ENCODE data around the gene HDGFL2.

The HDGFL2 gene

GRCh38 chr19:4431296-4431695 lies 40.8 kb upstream of the HDGFL2 start:
- ChIA-PET POLR2A (no interaction called here), CTCF (no interaction called here)
- TF ChIP-seq BCL11B (tag by site-specific recombination; IDR thresholded peaks at IDR 0.05; ENCODE audit: low read depth) = no peak
- TF ChIP-seq KLF8 (tag by site-specific recombination; IDR thresholded peaks at IDR 0.05) = no peak
- no peak for TF ChIP-seq ZNF280D (tag by site-specific recombination; IDR thresholded peaks at IDR 0.05)
- TF ChIP-seq, protein P1, sequence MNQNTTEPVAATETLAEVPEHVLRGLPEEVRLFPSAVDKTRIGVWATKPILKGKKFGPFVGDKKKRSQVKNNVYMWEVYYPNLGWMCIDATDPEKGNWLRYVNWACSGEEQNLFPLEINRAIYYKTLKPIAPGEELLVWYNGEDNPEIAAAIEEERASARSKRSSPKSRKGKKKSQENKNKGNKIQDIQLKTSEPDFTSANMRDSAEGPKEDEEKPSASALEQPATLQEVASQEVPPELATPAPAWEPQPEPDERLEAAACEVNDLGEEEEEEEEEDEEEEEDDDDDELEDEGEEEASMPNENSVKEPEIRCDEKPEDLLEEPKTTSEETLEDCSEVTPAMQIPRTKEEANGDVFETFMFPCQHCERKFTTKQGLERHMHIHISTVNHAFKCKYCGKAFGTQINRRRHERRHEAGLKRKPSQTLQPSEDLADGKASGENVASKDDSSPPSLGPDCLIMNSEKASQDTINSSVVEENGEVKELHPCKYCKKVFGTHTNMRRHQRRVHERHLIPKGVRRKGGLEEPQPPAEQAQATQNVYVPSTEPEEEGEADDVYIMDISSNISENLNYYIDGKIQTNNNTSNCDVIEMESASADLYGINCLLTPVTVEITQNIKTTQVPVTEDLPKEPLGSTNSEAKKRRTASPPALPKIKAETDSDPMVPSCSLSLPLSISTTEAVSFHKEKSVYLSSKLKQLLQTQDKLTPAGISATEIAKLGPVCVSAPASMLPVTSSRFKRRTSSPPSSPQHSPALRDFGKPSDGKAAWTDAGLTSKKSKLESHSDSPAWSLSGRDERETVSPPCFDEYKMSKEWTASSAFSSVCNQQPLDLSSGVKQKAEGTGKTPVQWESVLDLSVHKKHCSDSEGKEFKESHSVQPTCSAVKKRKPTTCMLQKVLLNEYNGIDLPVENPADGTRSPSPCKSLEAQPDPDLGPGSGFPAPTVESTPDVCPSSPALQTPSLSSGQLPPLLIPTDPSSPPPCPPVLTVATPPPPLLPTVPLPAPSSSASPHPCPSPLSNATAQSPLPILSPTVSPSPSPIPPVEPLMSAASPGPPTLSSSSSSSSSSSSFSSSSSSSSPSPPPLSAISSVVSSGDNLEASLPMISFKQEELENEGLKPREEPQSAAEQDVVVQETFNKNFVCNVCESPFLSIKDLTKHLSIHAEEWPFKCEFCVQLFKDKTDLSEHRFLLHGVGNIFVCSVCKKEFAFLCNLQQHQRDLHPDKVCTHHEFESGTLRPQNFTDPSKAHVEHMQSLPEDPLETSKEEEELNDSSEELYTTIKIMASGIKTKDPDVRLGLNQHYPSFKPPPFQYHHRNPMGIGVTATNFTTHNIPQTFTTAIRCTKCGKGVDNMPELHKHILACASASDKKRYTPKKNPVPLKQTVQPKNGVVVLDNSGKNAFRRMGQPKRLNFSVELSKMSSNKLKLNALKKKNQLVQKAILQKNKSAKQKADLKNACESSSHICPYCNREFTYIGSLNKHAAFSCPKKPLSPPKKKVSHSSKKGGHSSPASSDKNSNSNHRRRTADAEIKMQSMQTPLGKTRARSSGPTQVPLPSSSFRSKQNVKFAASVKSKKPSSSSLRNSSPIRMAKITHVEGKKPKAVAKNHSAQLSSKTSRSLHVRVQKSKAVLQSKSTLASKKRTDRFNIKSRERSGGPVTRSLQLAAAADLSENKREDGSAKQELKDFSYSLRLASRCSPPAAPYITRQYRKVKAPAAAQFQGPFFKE (tag by site-specific recombination; IDR thresholded peaks at IDR 0.05; ENCODE audit: borderline replicate concordance) = no peak
- no peak for TF ChIP-seq SP2 (tag by site-specific recombination; IDR thresholded peaks at IDR 0.05)
- TF ChIP-seq TRIM28 (IDR thresholded peaks at IDR 0.05; ENCODE audit: borderline replicate concordance, low read length) = no peak
- TF ChIP-seq ZNF837 (tag by site-specific recombination; IDR thresholded peaks at IDR 0.05) = no peak
- TF ChIP-seq ZNF830 (tag by site-specific recombination; IDR thresholded peaks at IDR 0.05; ENCODE audit: low read depth) = no peak
- TF ChIP-seq, protein P2, sequence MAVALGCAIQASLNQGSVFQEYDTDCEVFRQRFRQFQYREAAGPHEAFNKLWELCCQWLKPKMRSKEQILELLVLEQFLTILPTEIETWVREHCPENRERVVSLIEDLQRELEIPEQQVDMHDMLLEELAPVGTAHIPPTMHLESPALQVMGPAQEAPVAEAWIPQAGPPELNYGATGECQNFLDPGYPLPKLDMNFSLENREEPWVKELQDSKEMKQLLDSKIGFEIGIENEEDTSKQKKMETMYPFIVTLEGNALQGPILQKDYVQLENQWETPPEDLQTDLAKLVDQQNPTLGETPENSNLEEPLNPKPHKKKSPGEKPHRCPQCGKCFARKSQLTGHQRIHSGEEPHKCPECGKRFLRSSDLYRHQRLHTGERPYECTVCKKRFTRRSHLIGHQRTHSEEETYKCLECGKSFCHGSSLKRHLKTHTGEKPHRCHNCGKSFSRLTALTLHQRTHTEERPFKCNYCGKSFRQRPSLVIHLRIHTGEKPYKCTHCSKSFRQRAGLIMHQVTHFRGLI (tag by site-specific recombination; IDR thresholded peaks at IDR 0.05) = no peak
- no peak for TF ChIP-seq ZNF146 (tag by site-specific recombination; IDR thresholded peaks at IDR 0.05)
- TF ChIP-seq, protein P3, sequence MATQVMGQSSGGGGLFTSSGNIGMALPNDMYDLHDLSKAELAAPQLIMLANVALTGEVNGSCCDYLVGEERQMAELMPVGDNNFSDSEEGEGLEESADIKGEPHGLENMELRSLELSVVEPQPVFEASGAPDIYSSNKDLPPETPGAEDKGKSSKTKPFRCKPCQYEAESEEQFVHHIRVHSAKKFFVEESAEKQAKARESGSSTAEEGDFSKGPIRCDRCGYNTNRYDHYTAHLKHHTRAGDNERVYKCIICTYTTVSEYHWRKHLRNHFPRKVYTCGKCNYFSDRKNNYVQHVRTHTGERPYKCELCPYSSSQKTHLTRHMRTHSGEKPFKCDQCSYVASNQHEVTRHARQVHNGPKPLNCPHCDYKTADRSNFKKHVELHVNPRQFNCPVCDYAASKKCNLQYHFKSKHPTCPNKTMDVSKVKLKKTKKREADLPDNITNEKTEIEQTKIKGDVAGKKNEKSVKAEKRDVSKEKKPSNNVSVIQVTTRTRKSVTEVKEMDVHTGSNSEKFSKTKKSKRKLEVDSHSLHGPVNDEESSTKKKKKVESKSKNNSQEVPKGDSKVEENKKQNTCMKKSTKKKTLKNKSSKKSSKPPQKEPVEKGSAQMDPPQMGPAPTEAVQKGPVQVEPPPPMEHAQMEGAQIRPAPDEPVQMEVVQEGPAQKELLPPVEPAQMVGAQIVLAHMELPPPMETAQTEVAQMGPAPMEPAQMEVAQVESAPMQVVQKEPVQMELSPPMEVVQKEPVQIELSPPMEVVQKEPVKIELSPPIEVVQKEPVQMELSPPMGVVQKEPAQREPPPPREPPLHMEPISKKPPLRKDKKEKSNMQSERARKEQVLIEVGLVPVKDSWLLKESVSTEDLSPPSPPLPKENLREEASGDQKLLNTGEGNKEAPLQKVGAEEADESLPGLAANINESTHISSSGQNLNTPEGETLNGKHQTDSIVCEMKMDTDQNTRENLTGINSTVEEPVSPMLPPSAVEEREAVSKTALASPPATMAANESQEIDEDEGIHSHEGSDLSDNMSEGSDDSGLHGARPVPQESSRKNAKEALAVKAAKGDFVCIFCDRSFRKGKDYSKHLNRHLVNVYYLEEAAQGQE (tag by site-specific recombination; IDR thresholded peaks at IDR 0.05) = no peak
- TF ChIP-seq ZNF214 (tag by site-specific recombination; IDR thresholded peaks at IDR 0.05; ENCODE audit: borderline replicate concordance) = no peak
- no peak for TF ChIP-seq OSR2 (tag by site-specific recombination; IDR thresholded peaks at IDR 0.05)
- no peak for TF ChIP-seq SALL2 (tag by site-specific recombination; IDR thresholded peaks at IDR 0.05; ENCODE audit: borderline replicate concordance)
- no peak for TF ChIP-seq ZNF426 (tag by site-specific recombination; IDR thresholded peaks at IDR 0.05)
- no peak for TF ChIP-seq ZNF555 (tag by site-specific recombination; conservative IDR thresholded peaks at IDR 0.05)
- TF ChIP-seq ZNF560 (tag by site-specific recombination; IDR thresholded peaks at IDR 0.05; ENCODE audit: borderline replicate concordance) = no peak
- no peak for TF ChIP-seq ZNF623 (tag by site-specific recombination; IDR thresholded peaks at IDR 0.05)
- Histone ChIP-seq H3K27ac (ENCODE audit: extremely low read depth, low read depth, low read length) (no peak overlapping the region), H3K9me3 (ENCODE audit: control insufficient read depth, insufficient read depth, low read depth, low read length) (no peaks in the 10 kb centered on the region), H3K4me1 (ENCODE audit: control insufficient read depth, insufficient read depth, low read length) (no peaks in the 10 kb centered on the region), H3K4me3 (ENCODE audit: low read depth, low read length) (no peak overlapping the region), H3K36me3 (ENCODE audit: control insufficient read depth in 2 of 2, insufficient read depth in 1 of 2, low read length in 2 of 2) (peaks cover 57 to 85% of the 10 kb centered on the region in 2 experiments; a peak in 2 of 3 replicates)

Data from HEK293 (cell line).